ENCODE measurements around the gene PHC1.
A peak's percentile ranks its signal among the peaks of the same experiment; 100 is the strongest.
"Not testable (repeated sequence)": the region's sequence is repeated elsewhere in the genome, so short reads cannot be mapped to it uniquely, and the experiment has no call there.

The PHC1 gene

GRCh38 chr12:8911606-8912268 is 2.6 kb upstream of the PHC1 start:
- no peak for DNase-seq

GRCh38 chr12:8912914-8913313 is 1.4 kb upstream of the PHC1 start:
- DNase-seq: peak in 1 of 2 experiments; percentile 11

GRCh38 chr12:8913702-8914032 is 642 bp upstream of the PHC1 start:
- peak in 1 of 2 experiments; percentile 57 for DNase-seq

- DNase-seq: peak; percentile 33 to 42
Measured at GRCh38 chr12:8914716-8915526, 612 bp downstream of the PHC1 start.

GRCh38 chr12:8916154-8916553 is 1.8 kb downstream of the PHC1 start:
- DNase-seq: no peak

- DNase-seq: no peak
Measured at GRCh38 chr12:8917031-8917430, 2.7 kb downstream of the PHC1 start.

- DNase-seq: no peak
Measured at GRCh38 chr12:8917751-8918150, 3.4 kb downstream of the PHC1 start.

- DNase-seq: not testable (repeated sequence)
Measured at GRCh38 chr12:8919643-8920042, 5.3 kb downstream of the PHC1 start.

GRCh38 chr12:8922544-8922943 is 8.2 kb downstream of the PHC1 start:
- DNase-seq: no peak

GRCh38 chr12:8930655-8931323 is 16.5 kb downstream of the PHC1 start:
- DNase-seq: not testable (repeated sequence)

- not testable (repeated sequence) for DNase-seq
Measured at GRCh38 chr12:8932464-8932863, 18.2 kb downstream of the PHC1 start.

GRCh38 chr12:8934080-8934479 is 19.8 kb downstream of the PHC1 start:
- not testable (repeated sequence) for DNase-seq

- DNase-seq: no peak
Measured at GRCh38 chr12:8936735-8937134, 22.4 kb downstream of the PHC1 start.

GRCh38 chr12:8937842-8938442 is 23.6 kb downstream of the PHC1 start:
- DNase-seq: not testable (repeated sequence)

- no peak for DNase-seq
Measured at GRCh38 chr12:8941691-8942478, 27.6 kb downstream of the PHC1 start.

GRCh38 chr12:8943565-8944186 is 29.4 kb downstream of the PHC1 start:
- no peak for DNase-seq

GRCh38 chr12:8946733-8947132 is 32.4 kb downstream of the PHC1 start:
- no peak for DNase-seq

- DNase-seq: no peak
Measured at GRCh38 chr12:8947737-8948136, 33.4 kb downstream of the PHC1 start.

GRCh38 chr12:8948701-8949341 is 34.5 kb downstream of the PHC1 start:
- DNase-seq: no peak

GRCh38 chr12:8949342-8950220 is 35.3 kb downstream of the PHC1 start, which contains the start of gene M6PR:
Gene M6PR, minus strand, starts transcription at chr12:8949645. Its CDS starts 3,241 bp downstream, at chr12:8946404.
- DNase-seq: peak; percentile 95 to 98

- DNase-seq: no peak
Measured at GRCh38 chr12:8950221-8950527, 35.9 kb downstream of the PHC1 start.
